Measurements from ENCODE around the gene TPGS1. TPM values are rescaled to one million over a fixed set of nuclear protein-coding genes. Genes with fewer than 3 reads are reported as not detected.

Gene TPGS1
- total and polyA plus RNA-seq, 2 of the 8 experiments (the other 6 are each of a cell fraction or from before 2014, with no cell fraction given): 9.1 to 10.6 TPM

DNA sequence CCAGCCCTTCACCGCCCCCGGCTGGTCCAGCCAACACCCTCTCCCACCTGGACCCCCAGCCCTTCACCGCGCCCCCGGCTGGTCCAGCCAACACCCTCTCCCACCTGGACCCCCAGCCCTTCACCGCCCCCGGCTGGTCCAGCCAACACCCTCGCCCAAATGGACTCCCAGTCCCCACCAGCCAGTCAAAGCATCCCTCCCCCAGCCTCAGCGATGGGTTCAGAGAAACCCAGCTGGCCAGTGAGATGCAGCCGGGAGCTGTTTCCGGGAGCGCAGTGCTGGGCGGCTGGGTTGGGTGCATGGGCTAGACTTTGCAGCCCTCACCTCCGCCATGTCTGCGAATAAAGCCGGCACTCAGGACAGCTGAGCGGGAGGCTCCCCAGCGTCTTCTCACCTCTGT is 17.7 kb downstream of the TPGS1 start:
- POLR2A ChIA-PET (ENCODE audit: partially characterized antibody): interaction anchor here (1.3 to 3.1 kb wide), 2 partner anchors 8 to 52 kb away, joined by 5 to 10 read pairs; no protein-coding TSS in a partner anchor
- Histone ChIP-seq H3K4ac (replicated peaks; ENCODE audit: insufficient read length, low read depth, low read length) (no peak overlapping the region), H4K8ac (ENCODE audit: extremely low read depth, insufficient read depth, low read length) (no peak overlapping the region), H4K20me1 (replicated peaks in 1 of 2; ENCODE audit: control insufficient read depth in 1 of 2, insufficient read depth in 2 of 2, low read length in 2 of 2) (no peaks in the 10 kb centered on the region), H2BK20ac (ENCODE audit: low read length) (0 out of 2 replicates have a peak overlapping the region, but pooled peaks have one; percentile 18), H3K14ac (ENCODE audit: insufficient read length) (no peak overlapping the region), H3K79me1 (ENCODE audit: low read depth, low read length) (no peaks in the 10 kb centered on the region), H4K91ac (replicated peaks; ENCODE audit: insufficient read length, low read length) (peak overlapping the region; percentile 73), H3K27ac (ENCODE audit: low read depth, low read length) (no peak overlapping the region), H3K4me3 (ENCODE audit: extremely low read depth in 1 of 4, insufficient read depth in 2 of 4, low read depth in 3 of 4, low read length in 4 of 4) (no peak overlapping the region), H3K9ac (replicated peaks in 1 of 4; ENCODE audit: extremely low read depth in 1 of 4, low read depth in 3 of 4, low read length in 3 of 4) (no peak overlapping the region), H4K5ac (ENCODE audit: insufficient read length, low read depth, low read length) (no peak overlapping the region), H2BK12ac (ENCODE audit: low read depth, low read length) (peak overlapping the region; percentile 39; the same call in 1 of the 2 replicates), H3K4me1 (replicated peaks in 1 of 4; ENCODE audit: control insufficient read depth in 3 of 4, insufficient read depth in 4 of 4, low read length in 3 of 4) (peaks cover 0 to 3% (median 0%) of the 10 kb centered on the region in 4 experiments; a peak in 2 of 7 replicates), H2BK5ac (ENCODE audit: low read depth, low read length) (peak overlapping the region; percentile 32; the same call in 1 of the 2 replicates), H3K36me3 (ENCODE audit: control insufficient read depth in 2 of 4, insufficient read depth in 4 of 4, low read length in 3 of 4) (peaks cover 0 to under 1% (median 0%) of the 10 kb centered on the region in 4 experiments; a peak in 1 of 8 replicates), H2AFZ (ENCODE audit: low read length) (no peak overlapping the region), H3K23me2 (ENCODE audit: low read depth, low read length) (0 out of 2 replicates have a peak, but pooled peaks cover 2% of the 10 kb centered on the region), H3K18ac (ENCODE audit: extremely low read depth, low read length) (peak overlapping the region; percentile 38; the same call in 1 of the 2 replicates), H2AK5ac (ENCODE audit: low read depth, low read length) (no peak overlapping the region), H3K23ac (ENCODE audit: insufficient read length) (no peak overlapping the region), H3K79me2 (ENCODE audit: control insufficient read depth in 1 of 2, insufficient read depth in 2 of 2, low read length in 2 of 2) (no peaks in the 10 kb centered on the region), H3K9me3 (ENCODE audit: insufficient read depth in 2 of 2, low read depth in 1 of 2, low read length in 1 of 2) (peaks cover 10 to 19% of the 10 kb centered on the region in 2 experiments; a peak in 2 of 4 replicates), H3K4me2 (ENCODE audit: insufficient read depth in 1 of 2, low read depth in 2 of 2, low read length in 2 of 2) (no peak overlapping the region), H2BK15ac (ENCODE audit: low read length) (peak overlapping the region; percentile 81; the same call in 1 of the 2 replicates), H3K56ac (replicated peaks; ENCODE audit: insufficient read length, low read depth, low read length) (no peak overlapping the region), H2BK120ac (replicated peaks; ENCODE audit: low read depth, low read length) (no peak overlapping the region), H3K27me3 (replicated peaks in 1 of 4; ENCODE audit: control insufficient read depth in 3 of 4, extremely low read depth in 1 of 4, insufficient read depth in 3 of 4, low read length in 3 of 4) (peaks cover 0 to under 1% (median 0%) of the 10 kb centered on the region in 4 experiments; a peak in 1 of 7 replicates)
- CTCF ChIA-PET (ENCODE audit: partially characterized antibody): interaction anchor here (1.3 to 2.5 kb wide), 3 partner anchors 8 to 30 kb away, joined by 3 to 13 read pairs (median 6); no protein-coding TSS in a partner anchor
- FAIRE-seq: no peak
- 73% methylated on average over 11 of the region's 18 CpGs; no CpG with 5 or more reads in 1 of the 2 experiments for WGBS, 2 experiments (ENCODE audit: extremely low coverage in 1 of 2, insufficient coverage in 1 of 2, insufficient read length in 1 of 2, insufficient replicate concordance in 2 of 2, low coverage in 1 of 2, low lambda C conversion rate in 2 of 2, missing lambda C conversion rate in 1 of 2)
- DNase-seq (ENCODE audit: low read depth in 1 of 2, low spot score in 2 of 2): no peak
- TF ChIP-seq CEBPB (IDR thresholded peaks at IDR 0.05; ENCODE audit: low read depth, low read length): no peak
- no peak for TF ChIP-seq SP2 (IDR thresholded peaks at IDR 0.05; ENCODE audit: low read length)
- TF ChIP-seq EZH2 (IDR thresholded peaks at IDR 0.05; ENCODE audit: low read depth, low read length, severe bottlenecking): no peak
- no peak for TF ChIP-seq KDM5A (IDR thresholded peaks at IDR 0.05; ENCODE audit: low read length)
- TF ChIP-seq PHF8 (conservative IDR thresholded peaks at IDR 0.05; ENCODE audit: low read depth, low read length): no peak
- TF ChIP-seq TEAD4 (IDR thresholded peaks at IDR 0.05; ENCODE audit: low read depth, low read length): no peak
- no peak for TF ChIP-seq JUND (IDR thresholded peaks at IDR 0.05; ENCODE audit: low read length)
